Erythroblast (primary cell): ENCODE measurements around the gene RAD18.

ENCODE experiments used
- GATA1 ChIP-seq: IDR thresholded peaks from 2 replicates; pipeline ENCODE4 v1.6.1; 2011; ENCODE audit warnings: low read depth, mild to moderate bottlenecking, control low read depth, low read length, moderate library complexity
- POLR2A ChIP-seq: IDR thresholded peaks from 2 replicates; pipeline ENCODE4 v1.6.1; 2011; ENCODE audit warnings: mild to moderate bottlenecking, low read length

DNA sequence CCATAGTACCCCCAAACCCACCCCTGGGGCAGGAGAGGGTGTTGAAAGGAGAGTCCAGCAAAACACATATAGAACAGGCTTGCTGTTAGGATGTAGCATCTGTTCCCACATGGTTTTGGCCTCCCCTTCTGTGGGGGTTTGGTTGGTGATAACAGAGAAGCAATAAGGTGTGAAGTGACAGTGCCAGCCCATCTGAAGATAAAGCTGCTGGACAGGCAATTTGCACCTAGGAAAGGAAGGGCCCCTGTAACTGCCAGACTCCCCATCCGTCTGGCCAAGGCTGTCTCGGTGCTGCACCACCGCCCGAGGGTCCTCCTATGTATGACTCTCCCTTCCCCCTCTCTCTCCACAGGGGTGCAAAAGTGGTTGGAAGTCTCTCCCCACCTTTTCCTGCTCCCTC lies 99.4 kb downstream of the RAD18 start:
- TF ChIP-seq POLR2A (no peak), GATA1 (no peak)
